ENCODE data around the gene ENO2.

ENO2 gene

DNA sequence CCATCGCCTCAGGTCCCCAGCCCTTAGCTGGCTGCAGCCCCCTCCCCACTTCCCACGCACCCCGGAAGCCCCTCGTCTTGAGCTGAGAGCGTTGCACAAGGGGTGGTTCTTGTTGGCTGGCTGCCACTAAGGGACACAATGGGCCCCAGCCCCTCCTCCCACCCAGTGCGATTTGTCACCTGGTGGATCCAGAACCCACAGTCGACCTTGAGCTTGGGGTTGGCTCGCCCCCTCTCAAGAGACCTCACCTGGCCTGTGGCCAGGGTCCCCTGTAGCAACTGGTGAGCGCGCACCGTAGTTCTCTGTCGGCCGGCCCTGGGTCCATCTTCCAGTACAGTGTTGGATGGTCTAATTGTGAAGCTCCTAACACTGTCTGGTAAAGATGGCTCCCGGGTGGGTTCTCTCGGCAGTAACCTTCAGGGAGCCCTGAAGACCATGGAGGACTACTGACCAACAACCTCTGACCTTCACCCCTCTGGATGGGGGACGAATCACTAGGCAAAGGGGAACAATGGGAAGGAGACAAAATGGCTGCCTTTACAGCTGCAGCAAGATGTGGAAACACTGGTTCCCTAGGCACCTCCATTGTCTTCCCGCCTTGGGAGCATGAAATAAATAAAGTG lies 49.5 kb downstream of the ENO2 start:
- DNase-seq: peak; percentile 62

- no peak for DNase-seq
Measured at GRCh38 chr12:6964605-6965025, 50.2 kb downstream of the ENO2 start.

- DNase-seq: peak; percentile 80
Measured at GRCh38 chr12:6965026-6965661, 50.8 kb downstream of the ENO2 start.

GRCh38 chr12:6965714-6966113 lies 51.3 kb downstream of the ENO2 start:
- DNase-seq: no peak

DNA sequence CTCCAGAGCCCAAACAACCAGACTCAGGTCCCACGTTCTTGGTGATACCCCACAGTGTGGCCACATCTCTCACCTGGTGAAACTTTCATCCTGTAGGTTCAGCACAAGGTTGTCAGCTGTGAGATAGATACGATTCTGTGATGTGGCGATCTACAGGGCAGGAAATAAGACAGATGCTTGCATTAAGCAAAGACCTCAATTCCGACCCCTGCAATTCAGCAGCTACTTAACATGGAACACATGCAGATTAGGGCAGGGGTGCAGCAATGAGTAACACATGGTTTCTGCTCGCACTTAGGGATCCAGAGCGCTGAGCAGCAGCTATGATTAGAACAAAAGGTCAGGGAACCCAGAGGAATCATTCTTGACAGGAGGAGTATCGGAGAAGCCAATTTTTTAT lies 52.0 kb downstream of the ENO2 start:
- DNase-seq: no peak

DNA sequence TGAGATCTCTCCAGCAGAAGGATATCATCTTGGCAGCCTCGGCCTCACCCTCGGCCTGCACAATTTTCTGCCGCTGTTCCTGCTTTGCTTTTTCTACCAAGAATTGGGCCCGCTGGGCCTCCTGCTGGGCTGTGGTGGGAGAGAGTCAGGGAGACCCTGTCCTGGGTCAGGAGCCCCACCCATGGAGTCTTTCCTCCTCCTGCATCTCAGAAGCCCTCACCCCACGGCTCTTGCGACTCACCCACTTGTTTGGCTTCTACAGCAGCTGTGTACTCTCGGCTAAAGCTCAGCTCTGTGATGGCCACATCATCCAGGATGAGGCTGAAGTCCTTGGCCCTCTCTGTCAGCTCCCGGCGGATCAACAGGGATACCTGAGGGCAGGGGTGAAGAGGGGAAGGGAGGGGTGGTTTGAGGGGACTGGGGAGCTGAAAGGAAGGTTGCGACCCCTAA lies 53.3 kb downstream of the ENO2 start:
- DNase-seq: no peak

GRCh38 chr12:6968426-6968825 lies 54.0 kb downstream of the ENO2 start:
- DNase-seq: no peak

DNA sequence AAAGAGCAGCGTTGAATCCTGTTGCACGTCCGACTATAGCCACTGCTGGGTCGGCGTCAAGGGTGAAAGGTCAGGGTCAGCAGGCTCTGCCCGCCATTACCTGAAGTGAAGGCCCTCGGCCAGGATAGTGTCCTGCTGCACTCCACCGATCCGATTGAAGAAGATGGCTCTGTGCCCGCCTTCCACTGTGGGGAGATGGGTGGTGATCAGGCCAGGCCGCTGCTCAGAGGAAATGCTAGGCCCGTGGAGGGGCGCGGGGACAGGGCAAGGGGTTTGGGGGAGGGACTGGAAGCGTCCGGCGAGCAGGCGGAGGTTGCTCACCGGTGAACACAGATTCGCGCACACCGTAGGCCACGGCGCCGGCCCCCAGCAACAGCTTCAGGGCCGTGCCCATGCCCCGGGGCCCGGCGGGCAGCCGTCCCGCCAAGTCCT lies 55.7 kb downstream of the ENO2 start:
- DNase-seq: no peak
